ENCODE measurements around the gene ZNF785. TPM values are rescaled to one million over a fixed set of nuclear protein-coding genes. Genes with fewer than 3 reads are reported as not detected.
"Not testable (repeated sequence)": the region's sequence is repeated elsewhere in the genome, so short reads cannot be mapped to it uniquely, and the experiment has no call there.

The ZNF785 gene
- total RNA-seq (2022) (12.8 and 16.3 TPM in 2 replicates), Bru-seq, nascent RNA (percentile 71 among the genes with signal in this experiment), BruChase-seq, experiment 1, labeled RNA remaining after a 6-hour chase (percentile 87 among the genes with signal in this experiment), BruChase-seq, experiment 2, labeled RNA remaining after a 2-hour chase (percentile 81 among the genes with signal in this experiment)
- long read RNA-seq, partial matches to known transcripts, result 0 of 11 reads
- long read RNA-seq, other reads (novel, unspliced or antisense), result 10 of 11 reads

- peaks cover 21% of the 10 kb centered on the region for H3K36me3 Mint-ChIP-seq (ENCODE audit: insufficient read depth, unreplicated experiment)
- no peaks in the 10 kb centered on the region for H3K4me1 Mint-ChIP-seq (ENCODE audit: insufficient read depth, unreplicated experiment)
- H3K27ac Mint-ChIP-seq (ENCODE audit: low read depth, unreplicated experiment), result peak within 1 kb of the TSS; percentile 78
- H3K4me3 Mint-ChIP-seq (ENCODE audit: unreplicated experiment), result peak within 1 kb of the TSS; percentile 96
- DNase-seq (ENCODE audit: unreplicated experiment), result peak; percentile 100
- no peaks in the 10 kb centered on the region for H3K9me3 Mint-ChIP-seq (ENCODE audit: unreplicated experiment)
- no peak for TF ChIP-seq CTCF (IDR thresholded peaks at IDR 0.05; ENCODE audit: unreplicated experiment)
- BruUV-seq (replicated peaks), result TSS peak; percentile 56
- H3K27me3 Mint-ChIP-seq (ENCODE audit: insufficient read depth, unreplicated experiment), result no peaks in the 10 kb centered on the region
- intact Hi-C loops (cut with micrococcal nuclease), result loop anchor here (1.0 to 2.0 kb wide), 4 partner anchors 13 to 59 kb away; partner anchors contain the start of genes ZNF747, ZNF764 and ZNF768
- ChIA-PET CTCF (interaction anchor here (0.6 to 2.7 kb wide), 9 partner anchors 11 to 211 kb away, joined by 3 to 13 read pairs (median 4); partner anchors contain the start of genes DCTPP1 and MYL11), POLR2A (interaction anchor here (0.6 to 3.8 kb wide), 24 partner anchors 10 to 231 kb away, joined by 3 to 45 read pairs (median 6); partner anchors contain the start of genes CD2BP2, DCTPP1, FBRS and ZNF688)
Measured at GRCh38 chr16:30585400-30586191, at the start of gene ZNF785. TSS of gene ZNF785 (minus strand) at chr16:30585697. CDS start at chr16:30585611, 86 bp downstream.

- TF ChIP-seq CTCF (IDR thresholded peaks at IDR 0.05; ENCODE audit: unreplicated experiment), result no peak
- peaks cover 6% of the 10 kb centered on the region for H3K4me1 Mint-ChIP-seq (ENCODE audit: insufficient read depth, unreplicated experiment)
- H3K27me3 Mint-ChIP-seq (ENCODE audit: insufficient read depth, unreplicated experiment), result no peaks in the 10 kb centered on the region
- no peaks in the 10 kb centered on the region for H3K9me3 Mint-ChIP-seq (ENCODE audit: unreplicated experiment)
- ChIA-PET CTCF (interaction anchor here (0.8 kb wide), 1 partner anchor 222 kb away, joined by 3 read pairs; no protein-coding TSS in a partner anchor), POLR2A (interaction anchor here (0.6 to 2.9 kb wide), 17 partner anchors 12 to 566 kb away, joined by 3 to 13 read pairs (median 4); partner anchors contain the start of genes DCTPP1, PRR14, SRCAP and ZNF688)
- H3K4me3 Mint-ChIP-seq (ENCODE audit: unreplicated experiment), result peak overlapping the region; percentile 89
- H3K36me3 Mint-ChIP-seq (ENCODE audit: insufficient read depth, unreplicated experiment), result peaks cover 7% of the 10 kb centered on the region
- DNase-seq (ENCODE audit: unreplicated experiment), result no peak
- BruUV-seq (replicated peaks), result TSS peak; percentile 95
- H3K27ac Mint-ChIP-seq (ENCODE audit: low read depth, unreplicated experiment), result peak overlapping the region; percentile 98
- intact Hi-C loops (cut with micrococcal nuclease), result no loop called here
Measured at GRCh38 chr16:30633526-30633925, 48.0 kb upstream of the ZNF785 start.

- H3K9me3 Mint-ChIP-seq (ENCODE audit: unreplicated experiment); H3K27me3 Mint-ChIP-seq (ENCODE audit: insufficient read depth, unreplicated experiment); DNase-seq (ENCODE audit: unreplicated experiment); BruUV-seq (replicated peaks); H3K36me3 Mint-ChIP-seq (ENCODE audit: insufficient read depth, unreplicated experiment); H3K4me3 Mint-ChIP-seq (ENCODE audit: unreplicated experiment); H3K4me1 Mint-ChIP-seq (ENCODE audit: insufficient read depth, unreplicated experiment); H3K27ac Mint-ChIP-seq (ENCODE audit: low read depth, unreplicated experiment); intact Hi-C loops (cut with micrococcal nuclease): not testable (repeated sequence)
- ChIA-PET CTCF (interaction anchor here (0.6 to 2.9 kb wide), 7 partner anchors 13 to 540 kb away, joined by 3 to 11 read pairs (median 3); no protein-coding TSS in a partner anchor), POLR2A (interaction anchor here (0.7 to 2.9 kb wide), 2 partner anchors 23 to 27 kb away, joined by 3 to 12 read pairs; partner anchors contain the start of gene ZNF689)
Measured at GRCh38 chr16:30632454-30632853, 47.0 kb upstream of the ZNF785 start.

- peak; percentile 87 for DNase-seq (ENCODE audit: unreplicated experiment)
- CTCF ChIA-PET, result interaction anchor here (0.6 to 4.8 kb wide), 51 partner anchors 9 to 537 kb away, joined by 3 to 39 read pairs (median 4); partner anchors contain the start of genes DCTPP1, PRR14, TBX6 and ZNF688
- intact Hi-C loops (cut with micrococcal nuclease), result loop anchor here (1.0 kb wide), 2 partner anchors 180 to 199 kb away; partner anchors contain the start of gene DCTPP1
- Mint-ChIP-seq H3K27me3 (ENCODE audit: insufficient read depth, unreplicated experiment) (no peaks in the 10 kb centered on the region), H3K27ac (ENCODE audit: low read depth, unreplicated experiment) (no peak overlapping the region), H3K4me1 (ENCODE audit: insufficient read depth, unreplicated experiment) (peaks cover 6% of the 10 kb centered on the region), H3K9me3 (ENCODE audit: unreplicated experiment) (no peaks in the 10 kb centered on the region), H3K36me3 (ENCODE audit: insufficient read depth, unreplicated experiment) (no peaks in the 10 kb centered on the region), H3K4me3 (ENCODE audit: unreplicated experiment) (no peak overlapping the region)
- peak; percentile 84 for TF ChIP-seq CTCF (IDR thresholded peaks at IDR 0.05; ENCODE audit: unreplicated experiment)
- no TSS peak for BruUV-seq (replicated peaks)
- POLR2A ChIA-PET, result interaction anchor here (0.5 to 1.6 kb wide), 9 partner anchors 9 to 259 kb away, joined by 3 to 12 read pairs (median 3); partner anchors contain the start of genes TBC1D10B, ZNF747 and ZNF785
Measured at GRCh38 chr16:30628628-30629540, 43.4 kb upstream of the ZNF785 start.
